GM12874 (cell line): ENCODE results near the gene RASA1.

Source experiments
- TF ChIP-seq, protein P1 (sequence below): IDR thresholded peaks from 2 replicates; pipeline ENCODE4 v1.5.1; 2011; ENCODE audit warnings: low read depth, mild to moderate bottlenecking, control low read depth, low read length, moderate library complexity; ENCODE audit not compliant: insufficient read depth

Gene RASA1

GRCh38 chr5:87368601-87369000, 100.9 kb downstream of the RASA1 start:
- TF ChIP-seq, protein P1, sequence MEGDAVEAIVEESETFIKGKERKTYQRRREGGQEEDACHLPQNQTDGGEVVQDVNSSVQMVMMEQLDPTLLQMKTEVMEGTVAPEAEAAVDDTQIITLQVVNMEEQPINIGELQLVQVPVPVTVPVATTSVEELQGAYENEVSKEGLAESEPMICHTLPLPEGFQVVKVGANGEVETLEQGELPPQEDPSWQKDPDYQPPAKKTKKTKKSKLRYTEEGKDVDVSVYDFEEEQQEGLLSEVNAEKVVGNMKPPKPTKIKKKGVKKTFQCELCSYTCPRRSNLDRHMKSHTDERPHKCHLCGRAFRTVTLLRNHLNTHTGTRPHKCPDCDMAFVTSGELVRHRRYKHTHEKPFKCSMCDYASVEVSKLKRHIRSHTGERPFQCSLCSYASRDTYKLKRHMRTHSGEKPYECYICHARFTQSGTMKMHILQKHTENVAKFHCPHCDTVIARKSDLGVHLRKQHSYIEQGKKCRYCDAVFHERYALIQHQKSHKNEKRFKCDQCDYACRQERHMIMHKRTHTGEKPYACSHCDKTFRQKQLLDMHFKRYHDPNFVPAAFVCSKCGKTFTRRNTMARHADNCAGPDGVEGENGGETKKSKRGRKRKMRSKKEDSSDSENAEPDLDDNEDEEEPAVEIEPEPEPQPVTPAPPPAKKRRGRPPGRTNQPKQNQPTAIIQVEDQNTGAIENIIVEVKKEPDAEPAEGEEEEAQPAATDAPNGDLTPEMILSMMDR, result no peak

- TF ChIP-seq, protein P1, result no peak
These were observed 101.7 kb downstream of the RASA1 start for GRCh38 chr5:87369431-87369830.

DNA sequence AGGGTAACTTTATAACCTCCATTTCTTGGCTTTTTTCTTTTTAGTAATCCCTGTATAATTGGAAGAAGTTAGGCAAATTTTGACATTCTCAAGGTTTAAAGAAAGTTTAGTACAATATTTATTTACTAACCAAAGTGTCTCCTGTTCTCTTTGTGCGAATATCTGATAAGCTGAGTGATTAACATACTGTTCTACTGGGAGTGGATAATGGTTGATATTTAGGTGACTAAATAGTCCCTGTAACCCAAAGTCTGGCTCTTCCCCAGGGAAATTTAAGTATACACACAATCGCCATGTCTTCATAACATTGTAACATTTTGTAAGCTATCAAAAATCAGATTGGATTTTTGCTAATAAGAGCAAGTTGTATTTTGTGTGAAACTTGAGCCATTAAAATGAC, 105.0 kb downstream of the RASA1 start:
- TF ChIP-seq, protein P1, result no peak

DNA sequence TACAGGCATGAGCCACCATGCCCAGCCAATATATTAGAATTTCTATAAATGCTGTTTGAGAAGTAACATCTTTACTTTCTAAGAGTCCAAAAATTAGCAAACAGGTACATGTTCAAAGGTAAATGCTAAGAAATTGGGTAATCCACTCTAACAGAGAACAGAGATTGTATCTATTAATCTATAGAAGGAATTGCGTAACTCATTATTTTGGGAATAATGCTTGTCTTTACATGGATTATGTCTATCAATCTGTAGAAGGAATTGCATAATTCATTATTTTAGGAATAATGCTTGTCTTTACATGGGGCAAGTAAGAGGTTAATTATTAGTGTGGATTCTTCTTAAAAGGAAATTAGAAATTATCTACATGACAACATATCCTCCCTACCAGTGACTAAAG, 114.5 kb downstream of the RASA1 start:
- TF ChIP-seq, protein P1, result no peak

GRCh38 chr5:87383216-87383615, 115.5 kb downstream of the RASA1 start:
- TF ChIP-seq, protein P1, result no peak

DNA sequence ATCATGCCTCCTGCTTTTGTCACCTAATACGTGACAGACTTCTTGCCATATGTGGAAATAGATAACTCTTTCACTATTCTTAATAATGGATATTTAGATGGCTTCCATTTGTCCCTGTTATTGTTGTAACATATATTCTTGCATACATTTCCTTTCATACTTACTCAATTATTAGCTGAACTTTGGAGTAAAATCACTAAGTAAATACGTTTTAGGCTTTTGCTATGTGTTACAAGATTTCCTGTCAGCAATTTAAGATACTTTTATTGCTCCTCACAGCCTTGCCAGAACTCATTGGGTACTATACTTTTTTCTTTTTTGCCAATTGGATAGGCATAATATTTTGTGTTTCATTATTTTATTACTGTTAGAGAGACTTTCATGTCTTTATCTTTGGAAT, 118.1 kb downstream of the RASA1 start:
- TF ChIP-seq, protein P1, result no peak

GRCh38 chr5:87388129-87388528, 120.4 kb downstream of the RASA1 start:
- TF ChIP-seq, protein P1, result no peak
